Panc1 (cell line): Measurements from ENCODE around the gene CCSER2. TPM values are rescaled to one million over a fixed set of nuclear protein-coding genes. Genes with fewer than 3 reads are reported as not detected.
A peak's percentile ranks its signal among the peaks of the same experiment; 100 is the strongest.

ENCODE experiments used
- ATAC-seq: fragments of 200-7000 bp; cut with Tn5 transposase; 2 replicates; pipeline ENCODE4 v1.9.1; 2020; ENCODE audit warnings: mild to moderate bottlenecking, moderate library complexity
- BruUV-seq: library from RNA; stranded (reverse); fragments of 400-500 nt; replicated peaks from 2 replicates; lab custom pipeline; 2021; lab: Mats Ljungman, UMichigan
- CTCF ChIA-PET: fragments of 300-600 bp; sonication (Branson Sonifier 250); formaldehyde crosslinking; loops from one replicate; lab custom pipeline; 2022; ENCODE audit warnings: antibody characterized with exemption; lab: Charles Lee
- POLR2A ChIA-PET: fragments of 300-600 bp; sonication (Branson Sonifier 250); formaldehyde crosslinking; loops from one replicate; lab custom pipeline; 2022; ENCODE audit warnings: antibody characterized with exemption; lab: Charles Lee
- DNase-seq: peaks from one replicate; pipeline ENCODE4 v3.0.0-alpha.2; 2010; ENCODE audit warnings: low read depth, low spot score
- H3K27ac ChIP-seq: 2 replicates; pipeline ENCODE4 v1.5.1; 2011; ENCODE audit warnings: mild to moderate bottlenecking, low read length, inconsistent platforms
- H3K27me3 ChIP-seq: fragments of 200-500 bp; sonication (Bioruptor generic); 2 replicates; pipeline ENCODE4 v1.6.0; 2014; ENCODE audit warnings: low read length, inconsistent platforms; ENCODE audit not compliant: control insufficient read depth, insufficient read depth
- H3K36me3 ChIP-seq: fragments of 200-500 bp; sonication (Bioruptor generic); 2 replicates; pipeline ENCODE4 v1.5.1; 2014; ENCODE audit warnings: inconsistent platforms, mild to moderate bottlenecking, low read length, moderate library complexity; ENCODE audit not compliant: control insufficient read depth, insufficient read depth
- H3K4me1 ChIP-seq: 2 replicates; pipeline ENCODE4 v1.5.1; 2011; ENCODE audit warnings: inconsistent platforms, mild to moderate bottlenecking, low read length, moderate library complexity; ENCODE audit not compliant: control insufficient read depth, insufficient read depth
- H3K4me3 ChIP-seq, 2 experiments: 2 replicates each; pipeline ENCODE4 v1.5.1; 2011 to 2012; ENCODE audit warnings: low read depth in 2 of 2, low read length in 2 of 2, mild to moderate bottlenecking in 2 of 2, inconsistent platforms in 1 of 2, moderate library complexity in 1 of 2
- H3K9me3 ChIP-seq: fragments of 200-500 bp; sonication (Bioruptor generic); 2 replicates; pipeline ENCODE4 v1.5.1; 2014; ENCODE audit warnings: low read depth, mild to moderate bottlenecking, inconsistent platforms, low read length, moderate library complexity; ENCODE audit not compliant: control insufficient read depth, insufficient read depth
- POLR2AphosphoS5 ChIP-seq: IDR thresholded peaks from 2 replicates; pipeline ENCODE4 v1.6.1; 2012; ENCODE audit warnings: mild to moderate bottlenecking, low read depth, low read length, moderate library complexity
- SIN3A ChIP-seq: IDR thresholded peaks from 2 replicates; pipeline ENCODE4 v1.6.1; 2012; ENCODE audit warnings: low read depth, mild to moderate bottlenecking, low read length, moderate library complexity, borderline replicate concordance; ENCODE audit not compliant: insufficient read depth
- TCF7L2 ChIP-seq: IDR thresholded peaks from 2 replicates; pipeline ENCODE4 v1.6.1; 2011; ENCODE audit warnings: mild to moderate bottlenecking, low read depth, low read length, inconsistent platforms
- in situ Hi-C: cut with HindIII; loops from 2 replicates; pipeline ENCODE4 v1.10.0; 2016; ENCODE audit warnings: low sequenced_read_pairs, low pct_unique_long_range_greater_than_20kb
- intact Hi-C: fragments of 100-400 bp; cut with micrococcal nuclease; formaldehyde crosslinking; loops from one replicate; pipeline ENCODE4 v1.10.0; 2022; ENCODE audit not compliant: unreplicated experiment
- total RNA-seq: library from RNA; stranded (reverse); gene quantifications from one replicate; pipeline ENCODE4 v1.2.1, GENCODE V29; 2021; ENCODE audit not compliant: unreplicated experiment
- TF ChIP-seq, protein P1 (sequence below): fragments of 450-650 bp; IDR thresholded peaks from 2 replicates; pipeline ENCODE4 v1.5.1; 2017; ENCODE audit warnings: mild to moderate bottlenecking
- TF ChIP-seq, protein P2 (sequence below), 2 experiments: IDR thresholded peaks; 2 replicates each; pipeline ENCODE4 v1.6.1; 2011 to 2012; ENCODE audit warnings: low read depth in 2 of 2, control low read depth in 1 of 2, low read length in 1 of 2, mild to moderate bottlenecking in 1 of 2, moderate library complexity in 1 of 2; ENCODE audit not compliant: insufficient read depth in 1 of 2

CCSER2 gene
- total RNA-seq, 1 experiment from 2014 or later, result 63.7 TPM

DNA sequence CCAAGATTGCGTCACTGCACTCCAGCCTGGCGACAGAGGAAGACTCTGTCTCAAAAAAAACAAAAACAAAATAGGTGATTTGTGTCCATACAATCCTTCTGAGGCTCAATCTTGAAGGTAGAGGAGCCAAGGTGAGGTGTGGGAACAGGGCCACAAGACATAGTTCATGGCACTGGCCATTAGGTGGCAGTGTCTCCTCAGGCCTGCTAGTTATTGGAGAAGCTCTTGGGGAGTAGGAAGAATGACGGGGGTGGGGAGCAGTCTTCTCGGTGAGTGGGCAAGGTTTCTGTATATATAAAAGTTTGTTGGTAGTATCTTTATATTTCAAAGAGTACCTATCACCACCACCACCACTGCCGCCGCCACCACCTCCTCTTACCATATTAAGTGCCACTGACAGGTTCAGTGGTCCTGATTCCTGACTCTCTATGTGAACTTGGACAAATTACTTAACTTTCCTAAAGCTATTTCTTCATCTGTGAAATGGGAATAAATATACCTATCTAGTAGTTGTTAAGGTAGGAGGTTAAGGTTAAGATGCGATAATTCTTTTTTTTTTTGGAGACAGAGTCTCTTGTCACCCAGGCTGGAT is 24.0 kb downstream of the CCSER2 start:
- no peak overlapping the region for H3K27ac ChIP-seq
- ChIA-PET POLR2A (no interaction called here), CTCF (interaction anchor here (0.7 kb wide), 2 partner anchors 18 to 25 kb away, joined by 4 to 5 read pairs; no protein-coding TSS in a partner anchor)
- TF ChIP-seq, protein P1, sequence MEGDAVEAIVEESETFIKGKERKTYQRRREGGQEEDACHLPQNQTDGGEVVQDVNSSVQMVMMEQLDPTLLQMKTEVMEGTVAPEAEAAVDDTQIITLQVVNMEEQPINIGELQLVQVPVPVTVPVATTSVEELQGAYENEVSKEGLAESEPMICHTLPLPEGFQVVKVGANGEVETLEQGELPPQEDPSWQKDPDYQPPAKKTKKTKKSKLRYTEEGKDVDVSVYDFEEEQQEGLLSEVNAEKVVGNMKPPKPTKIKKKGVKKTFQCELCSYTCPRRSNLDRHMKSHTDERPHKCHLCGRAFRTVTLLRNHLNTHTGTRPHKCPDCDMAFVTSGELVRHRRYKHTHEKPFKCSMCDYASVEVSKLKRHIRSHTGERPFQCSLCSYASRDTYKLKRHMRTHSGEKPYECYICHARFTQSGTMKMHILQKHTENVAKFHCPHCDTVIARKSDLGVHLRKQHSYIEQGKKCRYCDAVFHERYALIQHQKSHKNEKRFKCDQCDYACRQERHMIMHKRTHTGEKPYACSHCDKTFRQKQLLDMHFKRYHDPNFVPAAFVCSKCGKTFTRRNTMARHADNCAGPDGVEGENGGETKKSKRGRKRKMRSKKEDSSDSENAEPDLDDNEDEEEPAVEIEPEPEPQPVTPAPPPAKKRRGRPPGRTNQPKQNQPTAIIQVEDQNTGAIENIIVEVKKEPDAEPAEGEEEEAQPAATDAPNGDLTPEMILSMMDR, result peak; percentile 95
- TF ChIP-seq POLR2AphosphoS5, result no peak
- peak; percentile 94 for ATAC-seq
- no peak overlapping the region for H3K4me3 ChIP-seq
- intact Hi-C loops (no loop called here), in situ Hi-C loops (no loop called here)
- no peaks in the 10 kb centered on the region for H3K9me3 ChIP-seq
- DNase-seq, result no peak
- no TSS peak for BruUV-seq
- H3K36me3 ChIP-seq, result no peaks in the 10 kb centered on the region
- no peaks in the 10 kb centered on the region for H3K4me1 ChIP-seq
- H3K27me3 ChIP-seq, result no peaks in the 10 kb centered on the region

DNA sequence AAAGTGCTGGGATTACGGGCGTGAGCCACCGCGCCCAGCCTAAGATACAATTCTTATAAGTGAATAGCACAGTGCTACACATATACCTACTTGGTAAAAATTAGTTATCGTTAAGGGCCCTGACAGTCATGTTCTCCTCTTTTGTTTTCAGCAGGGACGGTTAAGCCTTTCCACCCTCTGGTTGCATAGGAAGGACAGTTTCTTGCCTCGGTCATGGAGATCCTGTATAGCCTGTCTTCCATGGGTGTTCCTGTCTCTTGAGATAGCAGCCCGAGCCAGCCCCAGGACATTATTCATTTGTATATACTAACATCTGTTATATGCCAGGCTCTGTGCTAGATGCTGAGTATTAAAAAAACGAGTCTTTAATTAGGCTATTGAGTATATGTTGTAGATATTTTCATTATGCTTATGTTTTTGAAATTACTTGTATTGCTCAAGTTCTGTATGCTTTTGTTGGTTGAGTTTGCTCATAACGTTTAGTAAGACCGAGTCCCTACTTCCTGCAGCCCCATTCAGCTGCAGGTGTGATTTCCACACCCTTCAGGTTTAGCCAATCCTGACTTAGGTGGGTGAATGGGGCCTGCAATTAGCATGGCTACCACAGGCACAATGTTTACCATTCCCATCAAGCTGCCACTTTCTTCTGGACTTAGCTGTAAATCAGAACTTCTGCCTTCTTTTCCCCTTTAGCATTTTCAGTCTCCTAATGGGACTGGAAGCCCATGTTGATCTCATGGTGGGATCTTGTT is 24.8 kb downstream of the CCSER2 start:
- no peaks in the 10 kb centered on the region for H3K9me3 ChIP-seq
- in situ Hi-C loops, result no loop called here
- ATAC-seq (no peak), DNase-seq (no peak)
- H3K36me3 ChIP-seq, result no peaks in the 10 kb centered on the region
- no peak overlapping the region for H3K4me3 ChIP-seq
- no peaks in the 10 kb centered on the region for H3K4me1 ChIP-seq
- no peaks in the 10 kb centered on the region for H3K27me3 ChIP-seq
- POLR2A ChIA-PET, result interaction anchor here (0.7 kb wide), 1 partner anchor 11 kb away, joined by 3 read pairs; no protein-coding TSS in a partner anchor
- CTCF ChIA-PET, result no interaction called here
- intact Hi-C loops, result no loop called here
- TF ChIP-seq, protein P2, sequence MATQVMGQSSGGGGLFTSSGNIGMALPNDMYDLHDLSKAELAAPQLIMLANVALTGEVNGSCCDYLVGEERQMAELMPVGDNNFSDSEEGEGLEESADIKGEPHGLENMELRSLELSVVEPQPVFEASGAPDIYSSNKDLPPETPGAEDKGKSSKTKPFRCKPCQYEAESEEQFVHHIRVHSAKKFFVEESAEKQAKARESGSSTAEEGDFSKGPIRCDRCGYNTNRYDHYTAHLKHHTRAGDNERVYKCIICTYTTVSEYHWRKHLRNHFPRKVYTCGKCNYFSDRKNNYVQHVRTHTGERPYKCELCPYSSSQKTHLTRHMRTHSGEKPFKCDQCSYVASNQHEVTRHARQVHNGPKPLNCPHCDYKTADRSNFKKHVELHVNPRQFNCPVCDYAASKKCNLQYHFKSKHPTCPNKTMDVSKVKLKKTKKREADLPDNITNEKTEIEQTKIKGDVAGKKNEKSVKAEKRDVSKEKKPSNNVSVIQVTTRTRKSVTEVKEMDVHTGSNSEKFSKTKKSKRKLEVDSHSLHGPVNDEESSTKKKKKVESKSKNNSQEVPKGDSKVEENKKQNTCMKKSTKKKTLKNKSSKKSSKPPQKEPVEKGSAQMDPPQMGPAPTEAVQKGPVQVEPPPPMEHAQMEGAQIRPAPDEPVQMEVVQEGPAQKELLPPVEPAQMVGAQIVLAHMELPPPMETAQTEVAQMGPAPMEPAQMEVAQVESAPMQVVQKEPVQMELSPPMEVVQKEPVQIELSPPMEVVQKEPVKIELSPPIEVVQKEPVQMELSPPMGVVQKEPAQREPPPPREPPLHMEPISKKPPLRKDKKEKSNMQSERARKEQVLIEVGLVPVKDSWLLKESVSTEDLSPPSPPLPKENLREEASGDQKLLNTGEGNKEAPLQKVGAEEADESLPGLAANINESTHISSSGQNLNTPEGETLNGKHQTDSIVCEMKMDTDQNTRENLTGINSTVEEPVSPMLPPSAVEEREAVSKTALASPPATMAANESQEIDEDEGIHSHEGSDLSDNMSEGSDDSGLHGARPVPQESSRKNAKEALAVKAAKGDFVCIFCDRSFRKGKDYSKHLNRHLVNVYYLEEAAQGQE (IDR thresholded peaks at IDR 0.05; ENCODE audit: insufficient read depth in 1 of 2, low read depth in 2 of 2, low read length in 1 of 2), result no peak
- TF ChIP-seq, protein P1, result no peak
- TF ChIP-seq POLR2AphosphoS5 (no peak), SIN3A (no peak), TCF7L2 (no peak)
- BruUV-seq, result no TSS peak
- H3K27ac ChIP-seq, result no peak overlapping the region
